GM18498 (cell line): Measurements from ENCODE around the gene TRNP1.

Source experiments
- ATAC-seq: cut with Tn5 transposase; IDR thresholded peaks from one replicate; pipeline ENCODE4 v1.9.1; 2021; ENCODE audit warnings: mild to moderate bottlenecking, moderate library complexity; ENCODE audit not compliant: unreplicated experiment

Gene TRNP1

DNA sequence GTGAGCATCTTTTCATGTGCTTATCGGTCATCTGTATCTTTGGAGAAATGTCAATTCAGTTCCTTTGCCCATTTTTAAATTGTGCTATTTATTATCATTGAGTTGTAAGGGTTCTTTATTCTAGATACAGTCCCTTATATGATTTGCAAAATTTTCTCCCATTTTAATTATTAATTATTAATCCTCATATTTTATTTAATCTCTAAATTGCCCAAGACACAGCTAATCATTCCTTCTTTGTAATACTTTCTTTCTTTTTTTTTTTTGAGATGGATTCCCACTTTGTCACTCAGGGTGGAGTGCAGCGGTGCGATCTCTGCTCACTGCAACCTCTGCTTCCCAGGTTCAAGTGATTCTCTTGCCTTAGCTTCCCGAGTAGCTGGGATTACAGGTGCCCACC lies 32.2 kb downstream of the TRNP1 start:
- no peak for ATAC-seq

- ATAC-seq = no peak
Measured at GRCh38 chr1:27026621-27027574, 33.4 kb downstream of the TRNP1 start.

GRCh38 chr1:27027575-27028250 lies 34.2 kb downstream of the TRNP1 start:
- no peak for ATAC-seq

DNA sequence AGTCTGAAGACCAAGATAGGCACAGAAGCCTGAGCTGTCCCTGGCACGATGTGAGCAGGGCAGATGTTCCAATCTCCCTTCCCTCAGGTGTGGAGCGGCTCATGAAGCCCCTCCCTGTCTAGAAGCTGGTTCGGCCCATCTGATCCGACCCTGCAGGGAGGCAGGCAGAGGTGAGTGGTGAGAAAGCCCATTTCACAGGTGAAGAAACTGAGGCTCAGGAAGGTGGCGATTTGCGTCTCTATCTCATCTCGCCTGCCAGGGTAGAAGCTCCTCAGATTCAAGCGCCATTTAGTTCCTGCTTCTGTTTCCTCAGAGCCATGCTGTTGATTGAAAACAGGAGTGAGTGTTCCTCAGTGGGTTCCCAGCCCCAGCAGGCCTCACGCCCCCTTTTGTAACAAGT lies 36.0 kb downstream of the TRNP1 start:
- ATAC-seq = no peak

- no peak for ATAC-seq
Measured at GRCh38 chr1:27031235-27032118, 38.0 kb downstream of the TRNP1 start.

DNA sequence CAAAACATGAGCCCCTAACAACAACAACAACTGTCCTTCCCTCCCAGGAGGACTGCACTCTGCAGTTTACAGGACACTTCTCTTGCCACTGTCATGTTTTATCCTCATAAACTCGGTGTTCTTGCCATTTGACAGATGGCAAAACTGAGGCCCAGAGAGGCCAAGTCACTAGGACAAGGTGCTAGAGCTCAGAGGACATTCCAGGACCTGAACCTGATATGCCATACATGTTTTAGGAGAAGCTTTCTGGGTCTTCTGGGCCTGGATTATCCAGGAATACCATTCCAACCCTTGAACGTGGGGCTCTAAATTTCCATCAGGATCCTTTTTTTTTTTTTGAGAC lies 38.6 kb downstream of the TRNP1 start:
- ATAC-seq = no peak

- no peak for ATAC-seq
Measured at GRCh38 chr1:27033043-27033746, 39.7 kb downstream of the TRNP1 start.

GRCh38 chr1:27035344-27035743 lies 41.9 kb downstream of the TRNP1 start:
- ATAC-seq = no peak

DNA sequence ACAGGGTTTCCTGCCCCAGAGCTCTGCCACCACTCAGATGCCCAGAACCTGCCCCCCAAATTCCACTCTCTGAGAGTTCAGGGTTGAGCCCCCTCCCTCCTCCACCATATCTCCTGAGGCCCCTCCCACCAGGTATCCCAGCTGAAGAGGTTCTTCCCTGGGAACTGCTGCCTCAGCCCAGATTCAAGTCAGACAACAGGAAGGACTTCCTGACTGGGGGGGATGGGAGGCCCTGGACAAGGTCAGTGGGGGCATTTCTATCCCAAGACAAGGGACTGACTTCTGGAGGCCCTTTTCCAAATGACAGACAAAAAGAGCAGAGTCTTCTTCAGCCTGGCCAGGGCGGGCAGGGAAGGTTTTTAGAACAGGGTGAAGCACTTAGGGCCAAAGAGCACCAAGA lies 43.2 kb downstream of the TRNP1 start:
- ATAC-seq = no peak

DNA sequence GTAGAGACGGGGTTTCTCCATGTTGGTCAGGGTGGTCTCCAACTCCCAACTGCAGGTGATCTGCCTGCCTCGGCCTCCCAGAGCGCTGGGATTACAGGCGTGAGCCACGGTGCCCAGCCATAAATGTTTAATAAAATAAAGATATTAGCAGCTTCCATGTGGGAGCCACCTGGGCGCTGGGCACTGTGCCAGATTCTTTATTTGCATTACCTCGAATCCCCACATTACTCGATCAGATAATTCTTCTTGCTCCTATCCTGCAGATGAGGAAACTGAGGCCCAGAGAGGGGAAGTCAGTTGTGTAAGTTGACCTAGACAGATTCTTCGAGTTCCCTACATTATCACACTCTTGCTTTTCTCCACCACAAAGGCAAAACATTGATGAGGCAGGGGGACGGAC lies 44.0 kb downstream of the TRNP1 start:
- ATAC-seq = no peak

GRCh38 chr1:27038020-27038419 lies 44.5 kb downstream of the TRNP1 start:
- ATAC-seq = no peak

DNA sequence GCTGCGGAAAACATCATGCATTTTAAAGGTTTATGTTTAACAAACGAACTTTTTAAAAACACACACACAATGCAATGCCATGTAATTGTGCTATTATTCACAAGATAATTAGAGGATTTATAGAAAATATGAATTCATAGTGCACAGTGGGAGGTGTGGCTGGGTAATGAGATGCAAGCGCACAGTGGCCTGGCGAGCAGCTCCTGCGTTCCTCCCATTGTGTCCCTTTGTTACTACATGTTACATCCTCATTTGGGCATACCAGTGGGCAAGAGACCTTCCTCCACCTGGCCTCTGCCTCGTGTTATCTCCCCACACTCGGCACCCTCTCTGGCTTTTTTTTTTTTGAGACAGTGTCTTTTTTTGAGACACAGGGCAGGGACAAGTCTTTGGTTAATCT lies 49.2 kb downstream of the TRNP1 start:
- no peak for ATAC-seq

GRCh38 chr1:27044613-27045151 lies 51.2 kb downstream of the TRNP1 start:
- ATAC-seq = peak; percentile 63

GRCh38 chr1:27045973-27046558 lies 52.6 kb downstream of the TRNP1 start:
- ATAC-seq = no peak

GRCh38 chr1:27047914-27048313 lies 54.4 kb downstream of the TRNP1 start:
- ATAC-seq = no peak

DNA sequence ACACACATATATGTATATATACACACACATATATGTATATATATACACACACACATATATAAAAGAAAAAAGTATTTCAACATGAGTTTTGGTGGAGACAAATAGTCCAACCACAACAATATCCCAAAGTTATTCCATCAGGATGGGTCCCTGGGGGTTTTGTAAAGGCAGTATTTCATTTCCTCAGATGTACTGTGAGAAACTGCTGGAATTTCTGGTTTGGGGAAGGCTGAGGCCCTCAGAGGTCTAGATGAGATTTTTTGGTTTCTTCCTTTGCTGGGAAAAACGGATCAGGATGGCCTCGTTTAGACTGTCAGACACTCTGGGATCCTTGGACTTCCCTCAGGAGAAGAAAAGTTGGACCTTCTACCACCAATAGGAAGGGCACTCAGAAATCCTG lies 55.6 kb downstream of the TRNP1 start:
- no peak for ATAC-seq

DNA sequence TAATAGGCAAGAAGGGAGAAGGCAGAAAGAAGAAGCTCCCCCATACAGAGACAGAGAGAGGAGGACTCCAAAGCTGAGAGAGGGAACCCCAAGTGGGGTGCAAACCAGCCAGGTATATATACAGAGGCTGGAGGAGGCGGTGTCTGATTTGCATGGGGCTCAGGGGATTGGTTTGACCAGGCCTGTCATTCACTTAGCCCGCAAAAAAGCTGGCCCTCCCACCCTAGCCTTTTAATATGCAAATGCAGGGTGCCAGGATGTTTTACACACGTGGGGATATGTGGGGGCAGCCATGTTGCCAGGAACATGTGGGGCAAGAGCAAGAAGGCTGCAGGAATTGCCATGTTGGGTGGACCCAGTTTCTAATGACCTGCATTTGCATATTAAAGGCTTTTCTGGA lies 56.1 kb downstream of the TRNP1 start:
- ATAC-seq = no peak
